Measurements from ENCODE around the gene ENO4. TPM values are rescaled to one million over a fixed set of nuclear protein-coding genes. Genes with fewer than 3 reads are reported as not detected.

Gene ENO4
- 0.19 to 0.51 TPM (median 0.34 TPM) in 5 replicates for total RNA-seq (2022; extraction: Qiagen RNA extraction; ENCODE audit: low read depth)

GRCh38 chr10:116849248-116850057 is at the start of gene ENO4:
Gene ENO4 (plus strand): TSS chr10:116849499. CDS start chr10:116849567, 68 bp downstream.

Other genes with a start within 250 kb of the ENO4 start
- gene PNLIPRP2, start 228.5 kb upstream of the ENO4 start, total RNA-seq (2022; extraction: Qiagen RNA extraction; ENCODE audit: low read depth) = 0.09 to 0.13 TPM (median 0.10 TPM) in 3 of 5 replicates, not detected in the others
- gene HSPA12A, start 106.9 kb upstream of the ENO4 start, total RNA-seq (2022; extraction: Qiagen RNA extraction; ENCODE audit: low read depth) = 11.9 to 14.6 TPM (median 13.5 TPM) in 5 replicates
- gene SHTN1, start 155.7 kb downstream of the ENO4 start, total RNA-seq (2022; extraction: Qiagen RNA extraction; ENCODE audit: low read depth) = 20.7 to 33.1 TPM (median 25.2 TPM) in 5 replicates

All from A549 treated with CpdA at 1 μM for 4 hours (cell line).